ENCODE results near the gene HDLBP.

The HDLBP gene

GRCh38 chr2:241274127-241274526, 41.3 kb downstream of the HDLBP start:
- DNase-seq = no peak

DNA sequence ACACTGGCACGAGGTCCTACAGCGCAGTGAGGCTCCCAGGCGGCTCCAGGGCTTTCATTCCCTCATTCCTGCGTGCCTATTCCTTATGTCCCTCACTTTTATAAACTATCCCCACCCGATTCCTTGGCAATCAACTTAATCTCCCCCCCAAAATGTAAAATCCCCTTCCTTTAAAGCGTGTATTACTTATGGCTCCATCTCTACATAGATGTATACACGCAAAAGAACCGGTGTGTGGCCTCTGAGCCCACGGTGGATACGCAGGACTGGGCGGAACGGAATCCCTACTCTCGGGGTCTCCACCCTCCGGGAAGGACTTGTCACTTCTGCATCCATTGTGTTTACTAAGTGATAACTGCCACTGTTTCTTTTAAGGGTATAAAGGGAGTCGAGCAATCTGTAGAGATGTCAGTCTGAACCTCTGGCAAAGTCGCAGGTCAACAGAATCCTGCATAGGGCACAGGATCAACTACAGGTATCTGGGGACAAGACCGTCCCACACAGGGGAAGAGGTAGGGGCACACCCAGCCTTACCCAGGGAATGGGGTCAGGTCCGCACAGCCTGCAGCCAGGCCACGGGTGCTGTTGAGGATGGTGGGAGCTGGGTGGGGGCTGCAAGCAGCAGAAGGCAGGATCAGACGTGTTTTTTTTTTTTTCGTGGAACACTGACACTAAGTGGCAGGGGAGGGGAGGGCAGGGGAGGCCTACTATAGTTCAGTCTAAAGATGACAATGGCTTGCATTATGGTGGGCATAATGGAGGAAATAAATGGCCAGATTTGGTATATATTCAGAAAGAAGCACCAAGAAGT, 42.1 kb downstream of the HDLBP start:
- peak; percentile 37 for DNase-seq

GRCh38 chr2:241272303-241273209, 42.9 kb downstream of the HDLBP start:
- DNase-seq = peak; percentile 74

- peak; percentile 87 for DNase-seq
Measured at GRCh38 chr2:241271706-241272302, 43.7 kb downstream of the HDLBP start.

GRCh38 chr2:241270531-241270930, 44.9 kb downstream of the HDLBP start:
- DNase-seq = no peak

DNA sequence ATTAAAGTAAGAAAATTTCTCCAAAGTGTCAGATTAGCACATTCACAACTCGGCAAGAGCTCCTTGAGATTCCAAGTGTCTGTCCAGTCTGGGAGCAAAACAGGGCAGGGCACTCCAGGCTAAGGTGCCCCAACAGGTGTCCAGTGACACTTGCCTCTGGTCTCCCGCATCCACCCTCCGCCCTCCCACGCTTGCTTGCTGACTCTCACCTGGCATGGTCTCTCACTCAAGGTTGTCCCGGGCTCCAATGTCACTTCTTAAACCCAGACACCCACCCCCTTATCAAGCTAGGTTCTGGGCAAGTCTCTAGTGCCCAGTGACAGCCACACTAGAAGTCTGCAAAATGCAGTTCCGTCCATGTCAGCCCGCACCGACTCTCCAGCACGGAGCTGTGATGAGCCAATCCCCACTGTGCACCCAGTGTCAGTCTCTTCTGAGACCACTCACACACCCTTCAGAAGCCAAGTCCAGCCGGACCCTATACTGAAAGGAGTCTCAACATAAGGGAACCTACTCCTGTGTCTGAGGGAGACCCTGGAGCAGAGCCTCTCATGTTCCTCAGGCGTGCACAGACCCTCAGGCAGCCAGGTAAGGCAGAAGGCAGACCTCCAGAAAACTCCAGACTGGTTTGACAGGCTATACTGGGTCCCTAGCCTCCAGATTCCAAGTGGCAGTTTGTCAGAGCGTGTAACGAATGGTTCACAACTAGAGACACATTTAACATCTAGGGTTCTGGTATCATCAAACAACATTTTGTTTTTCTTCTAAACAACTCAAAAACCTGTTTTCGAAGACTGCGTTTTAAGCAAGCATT, 45.6 kb downstream of the HDLBP start:
- no peak for DNase-seq

DNA sequence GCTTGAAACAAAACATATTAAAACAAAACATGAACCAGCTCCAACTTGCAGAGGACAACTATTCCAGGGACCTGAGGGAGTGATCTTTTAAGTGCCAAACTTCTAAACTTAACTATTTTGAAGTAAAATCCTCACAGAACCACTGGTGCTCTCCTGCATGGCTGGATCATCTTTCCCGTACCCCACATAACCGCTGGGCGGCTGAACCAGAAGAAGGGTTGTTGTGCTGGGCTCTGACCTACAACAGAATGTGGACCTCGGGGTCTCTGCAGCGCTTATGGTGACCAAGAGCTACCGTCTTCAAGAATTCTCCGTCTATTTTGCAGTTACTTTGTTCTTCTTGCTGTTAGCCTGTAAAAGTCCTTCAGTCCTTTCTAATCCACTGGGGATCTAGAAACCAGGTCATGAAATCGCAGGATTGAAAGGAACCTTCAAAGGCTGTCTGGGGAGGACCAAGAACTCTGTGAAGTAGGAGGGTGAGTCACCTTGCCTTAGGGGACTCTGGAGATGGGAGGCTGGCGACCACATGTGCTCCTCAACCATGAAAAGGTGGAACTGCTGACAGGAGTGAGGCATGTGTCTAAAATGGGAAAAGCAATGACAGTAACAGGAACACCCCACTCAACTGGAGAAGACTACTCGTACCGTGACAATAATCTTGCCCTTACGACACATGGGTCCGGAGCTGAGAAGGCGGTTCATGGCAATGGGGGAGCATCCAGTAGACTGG, 46.6 kb downstream of the HDLBP start:
- no peak for DNase-seq

DNA sequence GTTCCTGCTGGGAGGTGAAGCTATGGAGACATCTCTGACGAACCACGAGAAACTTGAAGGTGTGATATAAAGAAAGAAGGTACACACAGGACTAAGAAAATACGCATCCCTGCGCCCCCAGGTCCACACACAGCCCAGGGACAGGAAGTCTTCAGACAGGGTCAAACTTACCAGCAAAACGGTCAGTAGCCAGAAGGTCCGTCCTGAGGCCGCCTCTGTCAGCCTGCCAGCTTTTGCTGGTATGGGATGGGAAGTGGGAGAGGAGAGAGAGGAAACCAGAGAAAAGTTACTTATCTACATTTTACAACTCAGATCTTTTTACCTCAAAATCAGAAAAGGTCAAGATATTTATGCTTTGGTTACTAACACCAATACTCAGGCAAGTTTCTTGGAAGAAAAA, 47.2 kb downstream of the HDLBP start:
- no peak for DNase-seq

- no peak for DNase-seq
Measured at GRCh38 chr2:241267249-241268067, 48.0 kb downstream of the HDLBP start.

DNA sequence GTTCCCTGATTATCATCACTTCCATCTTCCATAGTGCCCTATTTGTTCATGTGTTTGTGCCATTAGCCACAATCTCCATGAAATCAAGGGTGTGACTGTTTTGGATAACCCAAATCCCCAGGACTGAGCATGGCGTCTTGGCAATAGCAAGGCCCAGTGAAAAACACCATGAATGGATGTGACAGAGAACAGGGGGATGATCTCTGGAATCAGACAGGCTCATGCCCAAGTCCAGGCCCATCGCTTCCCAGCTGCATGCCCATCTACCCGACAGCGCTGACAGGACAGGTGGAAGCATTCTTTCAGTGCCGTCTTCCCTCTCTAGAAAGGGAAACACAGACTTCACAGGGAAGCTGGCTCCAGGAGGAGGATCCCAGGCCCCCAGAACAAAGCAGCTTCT, 50.0 kb downstream of the HDLBP start:
- no peak for DNase-seq

- DNase-seq = no peak
Measured at GRCh38 chr2:241263061-241263460, 52.4 kb downstream of the HDLBP start.

DNA sequence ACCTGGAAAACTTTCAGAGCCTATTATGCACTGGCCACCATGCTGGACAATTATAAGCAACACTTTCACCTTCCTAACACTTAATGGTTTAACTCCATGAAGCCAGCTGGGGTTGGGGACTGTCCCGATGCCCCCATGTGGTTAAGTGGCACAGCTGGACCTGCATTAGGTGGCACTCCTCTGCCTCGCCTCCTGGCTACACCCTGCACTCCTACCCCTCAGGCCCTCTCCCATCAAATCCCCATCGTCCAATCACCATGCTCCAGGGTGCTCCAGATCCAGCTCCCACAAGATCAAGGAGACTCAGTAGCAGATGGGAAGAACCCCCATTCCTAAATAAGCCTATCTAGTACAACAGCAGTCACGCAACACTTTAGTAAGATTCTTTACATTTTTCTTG, 53.8 kb downstream of the HDLBP start:
- DNase-seq = no peak

DNA sequence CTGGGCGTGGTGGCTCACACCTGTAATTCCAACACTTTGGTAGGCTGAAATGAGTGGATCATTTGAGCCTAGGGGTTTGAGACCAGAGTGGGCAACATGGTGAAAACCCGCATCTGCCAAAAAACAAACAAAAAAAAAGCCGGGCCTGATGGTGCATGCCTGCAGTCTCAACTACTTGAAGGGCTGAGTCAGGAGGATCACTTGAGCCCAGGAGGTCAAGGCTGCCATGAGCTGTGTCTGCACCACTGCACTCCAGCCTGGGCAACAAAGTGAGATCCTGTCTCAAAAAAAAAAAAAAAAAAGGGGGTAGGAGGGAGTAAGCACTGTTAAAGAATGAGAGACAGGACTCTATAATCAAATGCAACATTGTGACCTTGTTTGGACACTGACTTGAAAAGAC, 54.6 kb downstream of the HDLBP start:
- no peak for DNase-seq

DNA sequence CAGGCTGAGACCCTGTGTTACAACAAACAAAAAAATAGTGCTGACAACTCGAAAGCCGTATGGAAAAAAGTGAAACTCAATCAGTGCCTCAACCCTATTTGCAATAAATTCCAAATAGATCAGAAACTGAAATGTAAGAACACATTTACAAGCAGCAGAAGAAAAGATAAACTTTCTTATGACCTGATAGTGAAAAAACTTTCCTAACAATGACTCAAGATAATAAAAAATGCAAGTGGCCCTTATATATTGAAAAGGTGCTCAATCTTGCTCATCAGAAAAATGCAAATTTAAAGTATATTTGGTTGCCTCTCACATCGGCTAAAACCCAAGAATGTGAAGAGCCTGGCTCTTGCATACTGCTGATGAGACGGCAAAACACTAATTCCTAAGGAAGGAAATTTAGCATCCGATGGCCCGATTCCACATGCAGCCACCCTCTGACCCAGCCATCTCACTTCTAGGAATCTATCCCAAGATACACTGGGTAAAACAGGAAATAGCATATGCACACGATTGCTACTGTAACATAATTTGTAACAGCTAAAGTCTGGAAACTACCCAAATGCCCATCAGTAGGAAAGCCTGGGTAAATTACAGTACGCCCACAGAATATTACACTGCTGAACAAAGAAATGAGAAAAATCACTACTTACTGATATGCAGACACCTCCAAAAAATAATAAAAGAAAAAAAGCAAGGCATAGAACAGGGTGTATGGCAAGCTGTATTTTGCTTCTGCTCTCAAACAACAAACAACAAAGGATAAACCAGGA, 56.8 kb downstream of the HDLBP start:
- DNase-seq = no peak

DNA sequence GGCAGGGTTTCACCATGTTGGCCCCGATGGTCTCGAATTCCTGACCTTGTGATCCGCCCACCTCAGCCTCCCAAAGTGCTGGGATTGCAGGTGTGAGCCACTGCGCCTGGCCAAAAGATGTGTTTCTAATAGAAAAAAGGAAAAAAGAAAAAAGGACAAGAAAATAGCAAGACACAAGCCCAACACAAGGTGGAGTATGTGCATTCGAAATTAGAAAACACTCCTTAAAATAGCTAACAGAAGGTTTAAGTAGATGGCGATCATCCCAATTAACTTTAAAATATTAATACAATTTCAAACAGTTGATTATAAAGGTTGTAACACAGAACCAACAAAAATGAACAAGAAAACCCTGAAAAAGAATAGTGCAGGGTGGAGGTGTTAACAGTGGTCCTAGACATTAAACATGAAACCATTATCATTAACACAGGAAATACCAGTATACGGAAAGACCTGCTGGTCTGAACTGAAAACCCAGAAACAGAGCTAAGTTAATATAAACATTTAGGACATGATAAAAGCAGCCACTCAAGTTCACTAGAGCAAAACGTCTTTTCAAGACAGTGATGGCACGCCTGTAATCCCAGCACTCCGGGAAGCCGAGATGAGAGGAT, 57.9 kb downstream of the HDLBP start:
- peak; percentile 20 for DNase-seq

DNA sequence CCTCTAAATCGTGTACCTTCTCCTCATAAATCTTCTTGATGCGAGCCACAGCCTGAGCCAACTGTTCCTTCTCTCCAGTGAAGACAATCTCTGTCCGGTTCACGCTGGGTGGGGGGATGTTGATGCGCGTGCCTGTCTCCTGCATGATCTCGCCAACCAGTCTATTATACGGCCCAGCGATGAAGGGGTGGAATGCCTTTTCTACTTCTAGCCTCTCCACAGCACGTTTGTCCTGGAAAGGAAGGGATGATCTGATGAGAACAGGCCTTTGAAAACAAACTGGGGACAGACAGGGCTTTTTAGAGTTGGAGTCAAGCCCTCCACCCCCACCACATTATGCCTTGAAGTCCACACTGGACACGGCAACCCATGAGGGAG, 59.3 kb downstream of the HDLBP start:
- no peak for DNase-seq

DNA sequence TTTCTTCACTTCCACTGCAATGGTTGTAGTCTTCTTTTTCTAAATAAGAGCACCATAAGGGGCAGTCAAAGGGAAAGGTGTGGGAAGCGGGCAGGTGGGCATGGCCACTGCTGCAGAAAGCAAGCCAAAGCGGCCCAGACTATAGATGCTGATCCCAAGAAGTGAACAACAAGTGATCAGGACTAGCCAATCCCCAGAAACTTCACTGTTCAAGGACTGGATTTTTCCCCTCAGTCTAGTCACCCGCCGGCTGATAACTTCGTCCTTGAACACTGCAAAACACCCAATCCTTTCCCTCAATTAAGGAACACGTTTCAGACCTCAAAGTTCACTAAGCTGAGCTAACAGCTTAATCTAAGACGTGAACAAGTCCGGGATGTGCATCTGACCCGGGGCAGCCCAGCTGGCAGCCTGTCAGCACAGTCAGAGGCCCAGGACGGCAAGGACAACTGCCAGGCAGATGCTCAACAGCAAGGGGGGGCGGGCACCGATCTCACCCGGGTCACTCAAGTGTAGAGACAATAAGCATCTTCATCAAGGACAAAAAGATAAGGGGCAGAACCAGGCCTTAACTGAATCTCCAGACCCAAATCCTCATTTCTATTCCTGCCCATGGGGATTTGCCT, 59.8 kb downstream of the HDLBP start:
- no peak for DNase-seq

GRCh38 chr2:241254904-241255351, 60.5 kb downstream of the HDLBP start:
- no peak for DNase-seq

DNA sequence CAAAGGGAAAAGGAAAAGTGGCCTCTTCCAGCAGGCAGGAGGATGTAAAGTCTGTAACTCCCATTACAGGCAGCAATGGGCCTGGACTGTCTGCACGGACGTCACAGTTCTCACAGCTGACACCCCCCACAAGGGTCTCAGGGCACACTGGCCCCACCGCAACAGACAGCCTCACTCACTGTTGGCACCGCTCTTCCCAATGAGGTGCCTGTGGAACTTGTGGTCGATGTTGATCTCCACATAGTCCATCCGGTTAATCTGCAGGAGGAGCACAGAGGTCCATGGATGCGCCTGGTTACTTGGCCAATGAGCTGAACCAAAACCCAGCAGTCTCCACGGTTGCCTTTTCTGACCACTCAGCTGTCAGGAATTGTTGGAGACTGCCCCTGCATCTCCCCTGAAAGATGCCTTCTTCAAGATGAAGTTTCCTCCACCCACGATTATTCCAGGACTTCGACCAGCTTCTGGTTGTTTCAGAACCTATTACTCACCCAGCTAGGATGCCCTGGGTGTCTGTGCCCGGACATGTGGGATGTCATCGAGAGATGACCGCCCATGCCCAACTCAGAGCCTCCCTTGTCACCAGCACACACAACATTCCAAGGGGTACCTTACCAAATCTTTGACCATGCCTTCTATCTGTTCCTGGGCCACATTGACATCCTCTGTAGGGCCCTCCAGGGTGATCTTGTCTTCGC, 62.5 kb downstream of the HDLBP start:
- DNase-seq = no peak
